ENCODE measurements around the gene CD8B2.

GRCh38 chr2:106536490-106536889 is 49.3 kb downstream of the CD8B2 start:
- TF ChIP-seq EZH2 (IDR thresholded peaks at IDR 0.05) (no peak), POLR2AphosphoS5 (IDR thresholded peaks at IDR 0.05; ENCODE audit: borderline replicate concordance, low read depth, low read length) (no peak)

Data from SK-N-MC (cell line).